Stimulated activated CD4-positive, alpha-beta T cell treated with anti-CD3 and anti-CD28 coated beads, TNF-alpha, amount 100 ng/mL, for 24 hours (primary cell): ENCODE measurements around the gene GPX6.
"Not testable (repeated sequence)": the region's sequence is repeated elsewhere in the genome, so short reads cannot be mapped to it uniquely, and the experiment has no call there.

Source experiments
- DNase-seq, 3 experiments: peaks; one replicate each; pipeline ENCODE4 v3.0.0-alpha.2; 2020; ENCODE audit warnings: low read depth in 3 of 3

GPX6 gene

GRCh38 chr6:28485482-28485881 is 30.1 kb downstream of the GPX6 start:
- no peak for DNase-seq

GRCh38 chr6:28480253-28480932 is 35.2 kb downstream of the GPX6 start:
- DNase-seq = no peak

GRCh38 chr6:28478518-28478917 is 37.1 kb downstream of the GPX6 start:
- no peak for DNase-seq

- no peak for DNase-seq
Observed at GRCh38 chr6:28474441-28475219, 41.0 kb downstream of the GPX6 start.

GRCh38 chr6:28469153-28469745 is 46.3 kb downstream of the GPX6 start:
- DNase-seq = not testable (repeated sequence)

- no peak for DNase-seq
Observed at GRCh38 chr6:28468056-28468455, 47.5 kb downstream of the GPX6 start.

- DNase-seq = no peak
Observed at GRCh38 chr6:28462401-28462800, 53.2 kb downstream of the GPX6 start.

GRCh38 chr6:28458568-28458967 is 57.0 kb downstream of the GPX6 start:
- DNase-seq = no peak
